Endometrial microvascular endothelial cells (primary cell): ENCODE measurements around the gene AMIGO2. TPM values are rescaled to one million over a fixed set of nuclear protein-coding genes. Genes with fewer than 3 reads are reported as not detected.
"Not testable (repeated sequence)": the region's sequence is repeated elsewhere in the genome, so short reads cannot be mapped to it uniquely, and the experiment has no call there.

ENCODE experiments used
- in situ Hi-C: cut with HindIII; loops from 2 replicates; pipeline ENCODE4 v1.10.0; 2017; ENCODE audit warnings: low sequenced_read_pairs, low pct_unique_long_range_greater_than_20kb; ENCODE audit errors: inconsistent ontology term
- total RNA-seq: library from RNA; depleted of rRNA; stranded (reverse); fragments of >200 nt; gene quantifications from one replicate; pipeline ENCODE4 v1.2.3, GENCODE V29; 2015; ENCODE audit errors: inconsistent ontology term

AMIGO2 gene, protein sequence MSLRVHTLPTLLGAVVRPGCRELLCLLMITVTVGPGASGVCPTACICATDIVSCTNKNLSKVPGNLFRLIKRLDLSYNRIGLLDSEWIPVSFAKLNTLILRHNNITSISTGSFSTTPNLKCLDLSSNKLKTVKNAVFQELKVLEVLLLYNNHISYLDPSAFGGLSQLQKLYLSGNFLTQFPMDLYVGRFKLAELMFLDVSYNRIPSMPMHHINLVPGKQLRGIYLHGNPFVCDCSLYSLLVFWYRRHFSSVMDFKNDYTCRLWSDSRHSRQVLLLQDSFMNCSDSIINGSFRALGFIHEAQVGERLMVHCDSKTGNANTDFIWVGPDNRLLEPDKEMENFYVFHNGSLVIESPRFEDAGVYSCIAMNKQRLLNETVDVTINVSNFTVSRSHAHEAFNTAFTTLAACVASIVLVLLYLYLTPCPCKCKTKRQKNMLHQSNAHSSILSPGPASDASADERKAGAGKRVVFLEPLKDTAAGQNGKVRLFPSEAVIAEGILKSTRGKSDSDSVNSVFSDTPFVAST
- 0.09 TPM for total RNA-seq

GRCh38 chr12:47079468-47079980, at the start of gene AMIGO2, which contains the start of gene PCED1B:
AMIGO2 (minus strand) TSS chr12:47079959; CDS start chr12:47079002, 957 bp downstream.
PCED1B (plus strand) TSS chr12:47079621; CDS start chr12:47235064, 155,443 bp downstream.
- in situ Hi-C loops: no loop called here

- in situ Hi-C loops: no loop called here
Observed at GRCh38 chr12:47126246-47126645, 46.5 kb upstream of the AMIGO2 start.

- in situ Hi-C loops: no loop called here
Observed at GRCh38 chr12:47124451-47124850, 44.7 kb upstream of the AMIGO2 start.

- in situ Hi-C loops: no loop called here
Observed at GRCh38 chr12:47123730-47124129, 44.0 kb upstream of the AMIGO2 start.

DNA sequence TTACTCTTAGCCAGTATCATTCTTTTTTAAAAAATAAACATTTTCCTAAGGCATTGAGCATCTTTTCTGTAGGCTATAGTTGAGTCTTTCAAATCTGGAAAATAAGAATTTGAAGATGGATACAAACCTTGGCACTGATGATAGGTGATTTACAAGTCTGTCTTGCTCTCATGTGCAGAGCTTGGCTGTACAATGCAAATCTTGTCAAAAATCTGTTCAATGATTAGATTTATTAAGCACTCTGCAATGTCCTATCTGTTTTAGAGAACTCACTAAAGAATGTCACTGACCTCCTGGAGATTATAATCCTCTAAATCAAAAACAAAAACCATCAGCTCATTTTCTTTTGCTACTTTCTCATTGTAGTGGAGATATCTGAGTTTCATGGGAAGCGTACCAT, 42.8 kb upstream of the AMIGO2 start:
- in situ Hi-C loops: no loop called here

DNA sequence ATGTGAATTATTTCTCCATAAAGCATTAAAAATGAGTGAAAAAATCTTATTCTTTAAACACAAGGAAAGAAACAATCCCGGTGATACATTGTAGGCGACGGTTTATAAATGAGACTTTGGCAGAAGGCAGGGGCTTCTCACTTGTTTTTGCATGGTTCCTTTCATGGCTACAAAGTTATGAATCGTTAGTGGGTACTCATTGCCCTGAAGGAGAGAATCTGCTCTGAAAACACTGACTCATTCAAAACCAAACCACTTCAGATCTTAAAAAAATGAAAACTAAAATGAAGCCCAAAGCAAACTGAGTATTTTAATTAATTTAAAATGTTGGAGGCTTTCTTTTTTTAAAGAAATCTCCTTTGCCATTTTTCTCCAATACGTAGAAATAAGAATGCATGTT, 41.4 kb upstream of the AMIGO2 start:
- in situ Hi-C loops: no loop called here

- in situ Hi-C loops: no loop called here
Observed at GRCh38 chr12:47120736-47121135, 41.0 kb upstream of the AMIGO2 start.

DNA sequence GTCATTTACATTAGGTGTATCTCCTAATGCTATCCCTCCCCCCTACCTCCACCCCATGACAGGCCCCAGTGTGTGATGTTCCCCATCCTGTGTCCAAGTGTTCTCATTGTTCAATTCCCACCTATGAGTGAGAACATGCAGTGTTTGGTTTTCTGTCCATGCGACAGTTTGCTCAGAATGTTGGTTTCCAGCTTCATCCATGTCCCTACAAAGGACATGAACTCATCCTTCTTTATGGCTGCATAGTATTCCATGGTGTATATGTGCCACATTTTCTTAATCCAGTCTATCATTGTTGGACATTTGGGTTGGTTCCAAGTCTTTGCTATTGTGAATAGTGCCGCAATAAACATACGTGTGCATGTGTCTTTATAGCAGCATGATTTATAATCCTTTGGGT, 37.5 kb upstream of the AMIGO2 start:
- in situ Hi-C loops: not testable (repeated sequence)

DNA sequence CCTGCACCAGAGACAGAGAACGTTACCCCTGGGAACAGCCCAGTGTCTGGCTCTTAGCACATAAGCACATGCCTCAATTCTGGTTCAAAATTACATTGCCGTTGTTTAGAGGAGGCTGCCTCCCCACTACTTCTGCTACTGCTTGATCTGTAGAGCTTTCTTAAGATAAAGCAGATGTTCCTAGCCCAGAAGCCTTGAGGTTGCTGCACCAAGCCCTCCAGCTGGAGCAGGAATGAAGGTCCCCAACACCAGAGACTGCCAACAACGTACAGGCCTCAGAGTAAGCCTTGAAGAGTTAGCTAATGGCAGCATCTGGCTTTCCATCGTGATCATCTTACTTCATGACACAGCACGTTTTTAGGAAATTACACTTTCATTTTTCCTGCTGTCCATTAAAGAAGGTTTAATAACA, 34.7 kb upstream of the AMIGO2 start:
- in situ Hi-C loops: no loop called here

- in situ Hi-C loops: no loop called here
Observed at GRCh38 chr12:47112679-47113078, 32.9 kb upstream of the AMIGO2 start.

GRCh38 chr12:47111854-47112253, 32.1 kb upstream of the AMIGO2 start:
- in situ Hi-C loops: no loop called here

GRCh38 chr12:47111392-47111778, 31.6 kb upstream of the AMIGO2 start:
- in situ Hi-C loops: no loop called here

GRCh38 chr12:47110718-47111391, 31.1 kb upstream of the AMIGO2 start:
- in situ Hi-C loops: no loop called here

GRCh38 chr12:47110011-47110541, 30.3 kb upstream of the AMIGO2 start:
- in situ Hi-C loops: no loop called here

DNA sequence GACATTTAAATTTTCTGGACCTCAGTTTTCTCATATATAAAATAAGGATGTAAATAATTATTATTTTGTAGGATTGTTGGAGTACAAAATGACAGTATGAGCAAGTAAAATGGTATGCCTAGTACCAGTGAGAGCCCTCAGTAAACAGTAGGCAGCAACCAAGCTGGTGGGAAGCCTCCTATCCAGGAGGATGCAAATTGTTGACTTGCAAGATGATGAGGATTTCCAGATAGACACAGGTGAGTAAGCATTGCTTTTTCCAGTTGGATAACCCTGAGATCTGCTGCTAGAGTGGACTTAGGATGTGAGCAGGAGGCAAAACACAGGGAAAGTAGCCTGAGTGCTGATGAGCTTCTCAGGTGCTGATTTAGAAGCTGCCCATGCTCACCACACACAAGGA, 28.2 kb upstream of the AMIGO2 start:
- in situ Hi-C loops: no loop called here

GRCh38 chr12:47107446-47107845, 27.7 kb upstream of the AMIGO2 start:
- in situ Hi-C loops: no loop called here

- in situ Hi-C loops: no loop called here
Observed at GRCh38 chr12:47105914-47106674, 26.3 kb upstream of the AMIGO2 start.

DNA sequence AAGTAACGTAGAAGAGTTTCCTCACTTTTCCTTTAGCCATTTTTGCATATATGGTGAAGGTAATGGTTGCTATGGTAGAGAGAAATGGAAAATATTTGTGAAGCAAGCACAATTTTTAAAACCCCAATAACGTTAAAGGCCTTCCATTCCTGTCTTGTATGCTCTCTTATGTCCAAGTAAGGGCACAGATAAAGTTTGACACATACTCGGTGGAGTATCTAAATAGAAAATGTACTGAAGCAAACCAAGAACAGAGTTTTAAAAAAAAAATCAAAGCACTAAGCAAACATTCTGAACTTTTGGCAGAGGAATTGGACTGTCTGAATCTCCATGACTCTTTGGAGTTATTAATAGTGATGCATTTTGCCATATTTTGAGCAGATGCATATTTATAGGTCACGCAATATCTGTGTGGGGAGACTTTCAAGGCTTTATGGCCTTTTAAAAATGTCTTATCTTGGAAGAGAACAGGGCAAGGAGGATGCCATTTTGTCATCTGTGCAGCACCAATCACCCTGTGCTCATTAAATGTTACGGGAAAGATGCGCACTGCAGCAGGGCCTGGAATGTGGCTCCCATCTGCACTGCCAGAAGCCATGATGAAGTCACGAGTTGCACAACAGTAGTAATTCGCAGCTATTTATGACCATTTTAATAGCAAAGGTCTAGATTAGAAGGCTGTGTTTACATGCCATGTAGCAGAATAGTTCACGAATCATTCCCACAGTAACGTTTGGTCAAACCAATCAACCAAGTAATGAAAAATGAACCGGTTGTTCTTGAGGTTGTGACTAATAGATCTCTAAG, 23.3 kb upstream of the AMIGO2 start:
- in situ Hi-C loops: no loop called here
